Esophagus squamous epithelium (tissue), 5 donors: ENCODE data around the gene PHLDB2. TPM values are rescaled to one million over a fixed set of nuclear protein-coding genes. Genes with fewer than 3 reads are reported as not detected.

Source experiments
- DNase-seq: peaks from one replicate; lab custom pipeline; 2025; lab: John Stamatoyannopoulos, UW
- H3K27ac ChIP-seq, 4 donors: fragments of 200-600 bp; sonication (generic); one replicate each; pipeline ENCODE4 v1.5.1; 2016 to 2019; ENCODE audit warnings: mild to moderate bottlenecking in 1 of 4
- H3K27me3 ChIP-seq, 4 donors: fragments of 200-600 bp; sonication (generic); 1 replicate in 3 of 4; 2 replicates in 1 of 4; pipeline versions ENCODE4 v1.5.1 to v1.6.0; 2017 to 2021; ENCODE audit warnings: antibody characterized with exemption in 1 of 4
- H3K36me3 ChIP-seq, 3 donors: fragments of 200-600 bp; sonication (generic); one replicate each; pipeline ENCODE4 v1.5.1; 2016 to 2019
- H3K4me1 ChIP-seq, 3 donors: fragments of 200-600 bp; sonication (generic); one replicate each; pipeline ENCODE4 v1.5.1; 2017 to 2019
- H3K4me3 ChIP-seq, 4 donors: fragments of 200-600 bp; sonication (generic); 1 replicate in 3 of 4; 2 replicates in 1 of 4; pipeline ENCODE4 v1.5.1; 2016 to 2019; ENCODE audit warnings: mild to moderate bottlenecking in 2 of 4, moderate library complexity in 1 of 4
- H3K9me3 ChIP-seq, 3 donors: fragments of 200-600 bp; sonication (generic); one replicate each; pipeline ENCODE4 v1.5.1; 2016 to 2019
- CTCF ChIP-seq, 6 experiments: fragments of 450-650 bp in 4 of 6; fragments of 200-600 bp in 2 of 6; sonication (generic) in 2 of 6; IDR thresholded peaks; one replicate each; pipeline ENCODE4 v1.5.1; 2016 to 2019; ENCODE audit warnings: antibody characterized with exemption in 6 of 6, mild to moderate bottlenecking in 4 of 6, moderate library complexity in 4 of 6
- POLR2A ChIP-seq, 4 donors: fragments of 450-650 bp; IDR thresholded peaks; one replicate each; pipeline ENCODE4 v1.6.1; 2017; ENCODE audit warnings: antibody characterized with exemption in 4 of 4, mild to moderate bottlenecking in 4 of 4, moderate library complexity in 3 of 4
- WGBS, 2 donors: methylation state at CpG; one replicate each; pipeline ENCODE4 v1.1.5; 2018; 5-methylcytosine and 5-hydroxymethylcytosine counted together
- intact Hi-C: fragments of 100-400 bp; cut with DNase I; formaldehyde crosslinking; loops from one replicate; pipeline ENCODE4 v1.15.0; 2022
- total RNA-seq, 4 donors: library from RNA; depleted of rRNA; stranded (reverse); fragments of >200 nt; gene quantifications; one replicate each; pipeline ENCODE4 v1.1.0, GENCODE V29; 2016
- donor health status: DM: yes; HTN: yes; CAD: no.

PHLDB2 gene
- total RNA-seq, 4 donors from 2014 or later, result 5.6 to 37.8 (median 19.2) TPM

GRCh38 chr3:111923095-111923771 lies 64.2 kb downstream of the PHLDB2 start:
- no peak overlapping the region for H3K4me3 ChIP-seq
- H3K4me1 ChIP-seq, result peaks cover 0 to 32% (median 14%) of the 10 kb centered on the region in 3 donors
- TF ChIP-seq POLR2A (IDR thresholded peaks at IDR 0.05) (no peak), CTCF (IDR thresholded peaks at IDR 0.05) (no peak)
- peaks cover 0 to 30% (median 9%) of the 10 kb centered on the region in 3 donors for H3K36me3 ChIP-seq
- intact Hi-C loops, result no loop called here
- DNase-seq, result no peak
- WGBS, 2 donors, result 30 to 31% methylated on average over 2 of the region's 2 CpGs
- no peaks in the 10 kb centered on the region for H3K27me3 ChIP-seq
- no peak overlapping the region for H3K27ac ChIP-seq
- H3K9me3 ChIP-seq, result no peaks in the 10 kb centered on the region

GRCh38 chr3:111923806-111924205 lies 64.7 kb downstream of the PHLDB2 start:
- DNase-seq, result no peak
- H3K4me1 ChIP-seq, result peaks cover 0 to 32% (median 14%) of the 10 kb centered on the region in 3 donors
- H3K27me3 ChIP-seq, result no peaks in the 10 kb centered on the region
- WGBS, 2 donors, result 80% methylated on average over 1 of the region's 1 CpG; no CpG with 5 or more reads in 1 of the 2 donors
- H3K4me3 ChIP-seq, result no peak overlapping the region
- H3K36me3 ChIP-seq, result peaks cover 0 to 25% (median 9%) of the 10 kb centered on the region in 3 donors
- peak overlapping the region in 2 of 4 donors; percentile 17 for H3K27ac ChIP-seq
- TF ChIP-seq POLR2A (IDR thresholded peaks at IDR 0.05) (no peak), CTCF (IDR thresholded peaks at IDR 0.05) (no peak)
- intact Hi-C loops, result no loop called here
- no peaks in the 10 kb centered on the region for H3K9me3 ChIP-seq

GRCh38 chr3:111924283-111924682 lies 65.2 kb downstream of the PHLDB2 start:
- H3K27me3 ChIP-seq, result no peaks in the 10 kb centered on the region
- no peak for TF ChIP-seq POLR2A (IDR thresholded peaks at IDR 0.05)
- H3K4me1 ChIP-seq, result peaks cover 0 to 32% (median 14%) of the 10 kb centered on the region in 3 donors
- intact Hi-C loops, result no loop called here
- no peaks in the 10 kb centered on the region for H3K9me3 ChIP-seq
- no peak overlapping the region for H3K4me3 ChIP-seq
- DNase-seq, result no peak
- WGBS, 2 donors, result 21 to 24% methylated on average over 3 to 5 of the region's 6 CpGs
- H3K36me3 ChIP-seq, result peaks cover 0 to 20% (median 9%) of the 10 kb centered on the region in 3 donors
- H3K27ac ChIP-seq, result peak overlapping the region in 3 of 4 donors; percentile 9 to 17 (median 17)

GRCh38 chr3:111926266-111926676 lies 67.2 kb downstream of the PHLDB2 start:
- TF ChIP-seq CTCF (IDR thresholded peaks at IDR 0.05), result no peak
- no peak for TF ChIP-seq POLR2A (IDR thresholded peaks at IDR 0.05)
- no peaks in the 10 kb centered on the region for H3K9me3 ChIP-seq
- no peaks in the 10 kb centered on the region for H3K27me3 ChIP-seq
- H3K4me3 ChIP-seq, result no peak overlapping the region
- no peak for DNase-seq
- peaks cover 0 to 8% (median 2%) of the 10 kb centered on the region in 3 donors for H3K36me3 ChIP-seq
- H3K27ac ChIP-seq, result no peak overlapping the region
- peaks cover 0 to 32% (median 14%) of the 10 kb centered on the region in 3 donors for H3K4me1 ChIP-seq
- intact Hi-C loops, result no loop called here
- WGBS, 2 donors, result 6 to 9% methylated on average over 3 of the region's 3 CpGs

- intact Hi-C loops, result no loop called here
- TF ChIP-seq CTCF (IDR thresholded peaks at IDR 0.05) (no peak), POLR2A (IDR thresholded peaks at IDR 0.05) (no peak)
- Histone ChIP-seq H3K27me3 (no peaks in the 10 kb centered on the region), H3K9me3 (no peaks in the 10 kb centered on the region), H3K36me3 (peaks cover 0 to 14% (median 0%) of the 10 kb centered on the region in 3 donors), H3K27ac (no peak overlapping the region), H3K4me1 (peaks cover 0 to 27% (median 10%) of the 10 kb centered on the region in 3 donors), H3K4me3 (no peak overlapping the region)
- WGBS, 2 donors, result 31 to 59% methylated on average over 2 of the region's 2 CpGs
- no peak for DNase-seq
These were observed 69.5 kb downstream of the PHLDB2 start for GRCh38 chr3:111928613-111929012.
